B cell (primary cell): ENCODE data around the gene TCF7.

ENCODE experiments used
- EZH2 ChIP-seq: IDR thresholded peaks from 2 replicates; pipeline ENCODE4 v1.6.1; 2012; ENCODE audit warnings: borderline replicate concordance, low read depth, mild to moderate bottlenecking, moderate library complexity, low read length; ENCODE audit not compliant: insufficient read depth, poor library complexity, severe bottlenecking
- TF ChIP-seq, protein P1 (sequence below): fragments of 200-600 bp; IDR thresholded peaks from one replicate; pipeline ENCODE4 v1.8.0; 2022; ENCODE audit warnings: antibody characterized with exemption, mild to moderate bottlenecking

DNA sequence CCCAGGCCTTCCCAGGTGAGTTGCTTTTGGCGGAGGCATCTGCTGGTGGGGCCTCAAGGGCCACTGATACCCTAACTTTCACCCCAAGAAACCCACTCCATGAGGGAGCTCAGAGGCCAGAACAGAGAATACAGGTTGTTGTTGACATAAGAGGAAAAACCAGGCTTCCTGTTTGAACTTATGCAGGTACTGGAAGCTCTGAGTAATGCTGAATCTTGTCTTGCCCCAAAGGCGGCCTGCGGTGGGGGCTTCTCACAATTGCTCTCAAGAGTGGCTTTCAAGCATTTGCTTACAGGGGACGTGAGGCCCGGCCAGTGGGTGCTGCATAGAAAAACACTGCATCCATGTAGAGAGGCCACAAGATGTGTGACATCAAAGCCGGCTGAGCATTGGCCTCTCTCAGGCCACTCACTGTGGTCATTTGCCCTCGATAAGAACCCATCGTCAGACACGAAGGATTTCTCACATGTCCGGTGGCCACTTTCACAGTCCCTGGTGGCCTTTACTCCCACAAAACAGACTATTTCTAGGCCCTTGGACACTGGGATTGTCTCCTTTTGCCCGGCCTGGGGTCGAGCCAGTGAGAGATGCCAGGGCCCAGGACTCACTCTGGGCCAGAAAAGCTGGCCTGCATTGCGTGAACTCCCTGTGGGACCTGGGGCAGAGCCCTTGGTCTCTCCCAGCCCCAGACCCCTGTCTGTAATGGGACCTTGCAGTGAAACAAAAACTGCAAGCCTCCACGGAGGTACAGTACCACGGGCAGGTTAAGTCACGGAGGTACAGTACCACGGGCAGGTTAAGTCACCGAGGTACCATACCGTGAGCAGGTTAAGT, 34.5 kb upstream of the TCF7 start:
- no peak for TF ChIP-seq EZH2
- TF ChIP-seq, protein P1, sequence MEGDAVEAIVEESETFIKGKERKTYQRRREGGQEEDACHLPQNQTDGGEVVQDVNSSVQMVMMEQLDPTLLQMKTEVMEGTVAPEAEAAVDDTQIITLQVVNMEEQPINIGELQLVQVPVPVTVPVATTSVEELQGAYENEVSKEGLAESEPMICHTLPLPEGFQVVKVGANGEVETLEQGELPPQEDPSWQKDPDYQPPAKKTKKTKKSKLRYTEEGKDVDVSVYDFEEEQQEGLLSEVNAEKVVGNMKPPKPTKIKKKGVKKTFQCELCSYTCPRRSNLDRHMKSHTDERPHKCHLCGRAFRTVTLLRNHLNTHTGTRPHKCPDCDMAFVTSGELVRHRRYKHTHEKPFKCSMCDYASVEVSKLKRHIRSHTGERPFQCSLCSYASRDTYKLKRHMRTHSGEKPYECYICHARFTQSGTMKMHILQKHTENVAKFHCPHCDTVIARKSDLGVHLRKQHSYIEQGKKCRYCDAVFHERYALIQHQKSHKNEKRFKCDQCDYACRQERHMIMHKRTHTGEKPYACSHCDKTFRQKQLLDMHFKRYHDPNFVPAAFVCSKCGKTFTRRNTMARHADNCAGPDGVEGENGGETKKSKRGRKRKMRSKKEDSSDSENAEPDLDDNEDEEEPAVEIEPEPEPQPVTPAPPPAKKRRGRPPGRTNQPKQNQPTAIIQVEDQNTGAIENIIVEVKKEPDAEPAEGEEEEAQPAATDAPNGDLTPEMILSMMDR = no peak
